GM21717 (cell line): Measurements from ENCODE around the gene PLCH2.

Experiments
- ATAC-seq: cut with Tn5 transposase; IDR thresholded peaks from one replicate; pipeline ENCODE4 v1.9.1; 2021; ENCODE audit warnings: mild to moderate bottlenecking, moderate library complexity; ENCODE audit not compliant: unreplicated experiment

Gene PLCH2

DNA sequence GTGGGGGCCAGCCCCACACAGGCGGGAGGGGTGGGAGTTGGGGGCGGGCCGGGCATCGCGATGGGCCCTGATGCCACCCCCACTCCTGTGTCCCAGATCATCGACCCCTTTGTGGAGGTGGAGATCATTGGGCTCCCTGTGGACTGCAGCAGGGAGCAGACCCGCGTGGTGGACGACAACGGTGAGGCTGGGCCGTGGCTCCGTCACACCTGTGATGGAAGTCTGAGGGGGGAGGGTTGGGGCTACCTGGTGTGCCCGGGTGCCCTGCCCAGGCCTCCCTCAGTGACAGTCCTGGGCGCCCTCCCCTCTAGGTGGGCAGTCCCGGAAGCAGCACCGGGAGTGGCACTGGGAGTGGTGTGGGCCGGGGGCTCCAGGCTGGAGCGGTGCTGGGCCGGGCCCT, 22.6 kb downstream of the PLCH2 start:
- ATAC-seq = no peak

DNA sequence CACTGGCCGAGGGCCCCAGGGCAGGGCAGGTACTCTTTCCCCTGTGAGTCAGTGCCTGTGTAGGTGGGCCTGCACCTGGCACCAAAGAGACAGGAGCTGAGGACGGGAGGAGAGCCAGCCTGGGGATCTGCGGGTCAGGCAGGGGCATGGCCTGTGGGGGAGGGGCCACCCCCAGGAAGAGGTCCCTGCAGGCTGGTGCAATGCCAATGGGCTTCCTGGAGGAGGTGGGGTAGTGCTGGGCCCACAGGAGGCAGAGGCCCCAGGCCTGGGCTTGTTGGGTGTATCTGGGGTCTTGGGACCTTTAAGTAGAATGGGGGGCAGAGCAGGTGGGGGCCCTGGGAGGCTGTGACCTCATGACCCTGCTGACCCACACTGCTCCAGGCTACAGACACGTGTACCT, 23.2 kb downstream of the PLCH2 start:
- ATAC-seq = no peak

DNA sequence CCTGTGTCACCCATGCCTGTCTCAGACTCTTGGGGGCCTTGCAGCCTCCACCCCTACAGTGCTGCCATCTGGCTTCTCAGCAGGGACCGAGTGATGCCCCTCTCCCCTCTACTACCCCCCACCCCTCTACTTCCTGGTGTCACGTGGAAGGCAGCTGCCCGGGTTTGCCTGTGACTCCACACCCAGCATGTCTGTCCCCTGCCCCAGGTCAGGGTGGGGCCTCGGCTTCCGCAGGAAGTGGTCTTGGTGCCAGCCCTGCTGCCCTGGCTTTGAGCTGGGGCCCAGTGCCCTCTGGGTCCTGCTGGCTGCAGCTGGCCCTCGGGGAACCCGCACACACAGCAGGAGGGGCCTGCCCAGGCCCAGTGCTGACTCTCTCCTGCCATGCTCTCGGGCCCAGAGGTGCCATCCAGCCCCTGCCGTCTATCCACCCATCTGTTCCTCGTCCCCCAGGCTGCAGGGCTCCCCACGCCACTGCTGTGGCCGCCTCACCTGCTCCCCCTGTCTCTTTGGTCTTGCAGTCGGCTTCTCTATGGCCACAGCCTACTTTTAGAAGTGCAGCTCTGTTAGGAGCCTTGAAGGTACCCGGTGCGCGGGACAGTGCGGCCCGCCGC, 24.0 kb downstream of the PLCH2 start:
- ATAC-seq = no peak

DNA sequence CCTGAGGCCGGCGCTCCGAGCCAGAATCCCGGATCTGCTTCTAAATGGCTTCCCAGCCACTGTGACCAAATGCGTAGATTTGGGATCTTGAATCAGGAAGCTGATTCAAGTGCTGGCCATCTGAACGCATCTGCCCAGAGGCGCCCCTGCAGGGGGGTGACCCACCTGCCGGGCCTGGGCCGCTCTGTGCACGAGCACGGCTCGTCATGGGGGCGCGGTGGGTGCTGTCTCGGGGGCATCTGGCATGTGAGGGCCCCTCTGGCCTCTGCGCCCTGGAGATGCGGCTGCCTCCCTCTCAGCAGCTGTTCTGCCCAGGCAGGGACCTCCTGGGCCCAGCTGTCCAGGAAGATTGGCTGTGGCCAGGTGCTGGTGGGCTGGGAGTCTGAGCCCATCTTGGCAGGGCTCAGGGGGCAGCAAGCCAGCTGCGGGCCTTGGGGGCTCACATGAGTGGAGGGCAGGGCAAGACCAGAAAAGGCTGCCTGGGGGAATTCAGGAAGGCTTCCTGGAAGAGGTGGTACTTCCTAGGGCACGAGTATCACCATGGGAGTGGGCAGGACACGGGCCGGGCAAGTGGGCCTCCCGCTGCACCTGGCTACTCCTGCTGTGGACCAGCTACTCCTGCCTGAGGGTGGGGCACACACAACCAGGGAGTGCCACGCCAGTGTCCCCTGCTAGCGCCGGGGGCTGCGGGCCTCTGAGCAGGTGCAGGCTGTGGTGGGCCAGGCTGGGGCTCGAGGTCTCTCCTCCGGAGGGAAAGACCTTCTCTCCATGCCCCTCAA, 25.1 kb downstream of the PLCH2 start:
- no peak for ATAC-seq

DNA sequence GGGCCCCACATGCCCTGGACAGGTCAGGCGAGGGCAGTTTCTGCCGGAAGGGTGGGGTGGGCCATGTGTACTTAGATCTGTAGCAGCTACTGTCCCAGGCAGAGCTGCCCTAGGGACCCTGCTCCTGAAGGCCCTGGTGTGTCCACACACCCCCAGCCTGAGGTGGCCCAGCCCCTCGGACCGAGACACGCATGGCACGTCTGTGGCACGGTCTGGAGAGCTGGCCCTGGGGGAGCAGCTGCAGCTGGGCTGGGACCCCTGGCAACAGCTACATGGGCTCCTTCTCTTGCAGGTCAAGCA, 25.7 kb downstream of the PLCH2 start:
- ATAC-seq = no peak

GRCh38 chr1:2502210-2502609, 26.1 kb downstream of the PLCH2 start:
- no peak for ATAC-seq

- ATAC-seq = no peak
Observed at GRCh38 chr1:2502661-2503553, 26.8 kb downstream of the PLCH2 start.

DNA sequence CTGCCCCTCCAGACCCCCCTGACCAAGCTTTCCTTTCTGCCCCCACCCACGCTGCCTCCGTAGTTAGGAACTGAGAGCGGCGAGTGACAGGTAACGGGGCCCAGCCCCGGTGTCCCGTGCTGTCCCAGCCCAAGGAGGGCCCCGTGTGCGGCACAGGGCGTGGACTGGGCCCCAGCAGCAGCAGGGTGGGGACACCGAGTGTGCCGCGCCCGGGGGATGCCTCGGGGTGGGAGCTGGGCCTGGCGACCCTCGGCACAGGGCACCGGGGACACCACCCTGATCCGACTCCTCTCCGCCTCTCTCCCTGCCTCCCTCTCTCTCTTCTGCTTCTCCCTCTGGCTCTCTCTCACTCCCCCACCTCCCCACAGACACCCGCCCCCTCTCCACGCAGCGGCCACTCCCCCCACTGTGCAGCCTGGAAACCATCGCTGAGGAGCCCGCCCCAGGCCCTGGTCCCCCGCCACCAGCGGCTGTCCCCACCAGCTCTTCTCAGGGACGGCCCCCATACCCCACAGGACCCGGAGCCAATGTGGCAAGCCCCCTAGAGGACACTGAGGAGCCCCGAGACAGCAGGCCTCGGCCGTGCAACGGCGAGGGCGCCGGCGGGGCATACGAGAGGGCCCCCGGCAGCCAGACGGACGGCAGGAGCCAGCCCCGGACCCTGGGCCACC, 27.6 kb downstream of the PLCH2 start:
- no peak for ATAC-seq

- no peak for ATAC-seq
Observed at GRCh38 chr1:2504225-2504948, 28.3 kb downstream of the PLCH2 start.

GRCh38 chr1:2504949-2505272, 28.8 kb downstream of the PLCH2 start:
- no peak for ATAC-seq

GRCh38 chr1:2505461-2505994, 29.4 kb downstream of the PLCH2 start:
- ATAC-seq = no peak

DNA sequence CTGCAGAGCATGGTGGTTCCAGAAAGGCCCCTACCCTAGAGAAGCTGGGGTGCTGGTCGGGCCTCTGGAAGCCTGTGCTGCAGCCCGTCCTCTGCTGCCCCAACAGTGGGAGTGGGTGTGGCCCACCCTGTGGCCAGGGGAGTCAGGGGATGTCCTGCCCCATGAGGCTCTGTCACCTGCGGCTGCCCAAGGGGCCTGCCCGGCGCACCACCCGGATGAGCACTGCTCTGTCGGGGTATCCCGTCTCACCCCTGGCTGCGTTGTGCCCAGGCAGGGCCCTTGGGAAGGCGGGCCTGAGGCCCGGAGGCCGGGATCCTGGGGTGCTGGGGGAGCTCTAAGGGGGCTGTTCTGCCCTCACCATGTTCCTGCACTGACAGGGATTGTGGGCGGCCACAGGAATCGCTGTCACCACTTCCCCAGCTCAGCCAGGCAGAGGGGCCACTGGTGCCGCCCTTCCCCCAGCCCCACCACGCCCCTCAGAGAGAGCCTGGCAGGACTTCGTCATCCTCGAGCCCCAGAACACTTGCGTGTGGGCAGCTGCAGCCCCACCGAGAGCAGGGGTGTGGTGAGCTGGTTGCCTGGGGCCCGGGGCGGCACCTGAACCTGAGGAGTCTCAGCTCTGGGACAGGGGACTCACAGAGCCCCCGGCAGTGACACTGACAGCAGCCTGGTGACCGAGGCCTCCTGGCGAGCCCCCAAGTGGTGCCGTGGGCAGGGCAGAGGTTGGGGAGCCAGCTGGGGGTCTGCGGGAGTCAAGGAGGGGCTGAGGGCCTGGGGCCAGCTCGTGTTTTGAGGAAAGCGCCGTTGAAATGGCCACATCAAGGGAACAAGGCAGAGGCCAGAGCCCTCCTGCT, 30.1 kb downstream of the PLCH2 start:
- ATAC-seq = no peak

- ATAC-seq = no peak
Observed at GRCh38 chr1:2506901-2507565, 30.9 kb downstream of the PLCH2 start.

DNA sequence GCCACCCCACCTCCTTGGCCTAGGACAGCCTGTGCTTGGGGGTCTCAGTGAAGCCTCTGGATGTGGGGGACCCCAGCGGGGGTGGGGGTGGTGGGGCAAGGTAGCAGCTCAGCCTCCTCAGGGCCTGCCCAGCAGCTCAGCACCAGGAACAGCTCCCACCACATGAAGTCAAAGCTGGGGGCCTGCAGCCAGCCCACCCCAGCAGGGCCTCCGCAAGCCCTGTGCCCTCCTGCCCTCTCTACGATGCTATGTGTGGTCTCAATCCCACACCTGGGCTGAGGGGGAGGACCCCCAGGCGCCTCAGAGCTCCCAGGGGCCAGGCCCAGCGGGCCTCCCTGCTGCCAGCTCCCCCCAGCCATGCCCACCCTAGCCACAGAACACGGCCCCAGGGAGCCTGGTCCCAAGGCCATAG, 31.7 kb downstream of the PLCH2 start:
- ATAC-seq = no peak

DNA sequence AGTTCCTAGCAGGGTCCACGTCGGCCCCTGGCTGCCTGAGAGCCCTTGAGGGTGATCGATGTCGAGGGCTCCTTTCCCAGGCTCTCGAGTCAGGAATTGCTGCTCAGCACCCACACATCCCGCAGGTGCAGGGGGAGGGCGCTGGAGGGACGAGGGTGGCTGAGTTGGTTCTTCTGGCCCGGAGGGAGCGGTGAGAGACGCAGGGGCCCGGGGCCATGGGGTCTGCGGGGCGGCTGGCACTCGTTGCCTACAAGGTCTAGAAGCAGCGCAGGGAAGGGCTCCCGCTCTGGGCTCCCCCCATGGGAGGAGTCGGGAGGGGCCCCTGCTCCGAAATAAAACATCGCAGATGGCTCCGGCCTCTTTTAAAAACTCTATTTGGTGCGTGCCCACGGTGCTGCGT, 32.1 kb downstream of the PLCH2 start:
- no peak for ATAC-seq

- no peak for ATAC-seq
Observed at GRCh38 chr1:2508751-2509150, 32.7 kb downstream of the PLCH2 start.

DNA sequence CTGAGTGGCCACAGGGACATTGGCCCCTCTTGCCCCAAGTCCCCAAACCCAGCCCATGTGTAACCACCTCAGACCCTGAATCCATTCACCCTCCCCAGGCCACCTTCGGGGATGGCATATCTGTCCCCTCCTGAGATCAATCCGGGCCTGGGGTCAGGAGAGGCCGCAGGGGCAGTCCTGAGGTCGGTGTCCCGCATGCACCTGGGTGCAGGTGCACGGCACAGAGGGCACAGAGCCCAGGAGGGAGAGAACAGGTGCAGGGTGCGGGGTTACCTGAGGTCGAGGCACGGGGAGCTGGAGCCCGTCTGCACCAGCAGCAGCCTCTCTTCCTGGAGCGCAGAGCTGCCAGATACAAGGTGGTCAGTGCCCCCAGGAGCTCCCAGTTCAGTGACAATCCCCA, 33.5 kb downstream of the PLCH2 start:
- no peak for ATAC-seq

DNA sequence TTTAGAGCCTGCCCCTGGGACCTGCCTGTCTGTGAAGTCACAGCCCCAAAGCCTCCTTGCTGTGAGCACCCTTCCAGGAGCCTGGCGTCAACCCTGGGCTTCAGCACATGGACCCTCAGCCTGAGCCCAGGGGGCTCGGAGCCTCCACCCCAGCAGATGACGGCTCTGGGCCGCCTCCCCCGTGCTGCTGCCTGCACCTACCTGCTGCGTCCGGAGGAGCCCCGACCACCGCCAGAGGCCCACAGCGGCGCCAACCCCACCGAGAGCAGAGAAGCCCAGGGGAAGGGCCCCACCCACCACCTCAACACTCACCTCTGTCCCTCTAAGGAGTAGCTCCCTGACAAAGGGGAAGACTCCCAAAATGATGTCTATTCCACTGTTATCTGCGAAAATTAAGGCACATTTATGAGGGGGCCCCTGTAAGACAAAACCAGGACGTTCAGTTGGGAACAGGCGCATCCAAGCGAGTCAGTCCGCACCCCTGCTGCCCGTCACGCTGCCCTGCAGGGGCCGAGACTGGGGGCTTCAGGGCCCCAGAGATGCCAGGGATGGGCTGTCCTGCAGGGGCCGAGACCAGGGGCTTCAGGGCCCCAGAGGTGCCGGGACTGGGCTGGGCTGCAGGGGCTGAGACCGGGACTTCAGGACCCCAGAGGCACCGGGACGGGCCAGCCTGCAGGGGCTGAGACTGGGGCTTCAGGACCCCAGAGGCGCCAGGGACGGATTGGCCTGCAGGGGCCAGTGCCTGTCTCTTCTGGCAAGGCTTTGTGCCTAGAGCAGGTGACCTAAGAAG, 34.5 kb downstream of the PLCH2 start:
- ATAC-seq = no peak
